NCI-H460 (cell line): ENCODE results near the gene CAPN3. TPM values are rescaled to one million over a fixed set of nuclear protein-coding genes. Genes with fewer than 3 reads are reported as not detected.

Source experiments
- DNase-seq: peaks from one replicate; pipeline ENCODE4 v3.0.0-alpha.2; 2016; ENCODE audit warnings: low read depth; ENCODE audit errors: extremely low read depth
- total RNA-seq: library from RNA; depleted of rRNA; stranded (reverse); fragments of >200 nt; shearing (Covaris generic); gene quantifications from 2 replicates; pipeline ENCODE4 v1.2.3, GENCODE V29; 2014

The CAPN3 gene
- total RNA-seq, 1 experiment from 2014 or later = 1.6 TPM

DNA sequence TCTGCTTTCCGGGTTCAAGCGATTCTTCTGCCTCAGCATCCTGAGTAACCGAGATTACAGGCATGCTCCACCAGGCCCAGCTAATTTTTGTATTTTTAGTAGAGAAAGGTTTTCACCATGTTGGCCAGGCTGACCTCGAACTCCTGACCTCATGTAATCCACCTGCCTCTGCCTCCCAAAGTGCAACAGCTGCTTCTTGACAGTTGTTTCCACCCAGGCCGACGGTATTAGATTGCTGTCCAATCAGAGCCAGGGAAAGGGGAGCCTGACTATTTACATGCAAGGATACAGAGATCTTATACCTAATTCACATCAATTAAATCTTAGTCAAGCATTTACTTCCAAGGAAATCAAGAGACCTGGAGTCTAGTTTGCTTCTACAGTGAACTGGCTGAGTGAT, 4.0 kb upstream of the CAPN3 start:
- no peak for DNase-seq

DNA sequence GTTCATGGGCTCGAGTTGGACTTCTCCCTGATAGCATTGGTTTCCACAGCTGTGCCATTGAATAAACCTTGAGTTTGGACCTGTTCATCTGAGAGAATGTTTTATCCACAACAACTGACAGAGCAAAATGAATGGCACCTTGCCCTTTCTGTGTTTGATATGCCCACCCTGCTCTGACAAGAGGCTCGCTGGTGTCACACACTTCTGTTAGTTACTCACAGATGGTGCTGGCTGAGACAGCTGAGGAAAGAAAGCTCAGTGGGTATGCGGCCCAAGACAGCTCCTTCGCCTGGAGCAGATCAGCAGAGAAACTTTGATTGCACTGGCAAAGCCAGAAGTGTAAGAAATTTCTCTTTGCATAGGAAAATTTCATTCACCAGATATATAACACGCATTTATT, 2.5 kb upstream of the CAPN3 start:
- DNase-seq = no peak

DNA sequence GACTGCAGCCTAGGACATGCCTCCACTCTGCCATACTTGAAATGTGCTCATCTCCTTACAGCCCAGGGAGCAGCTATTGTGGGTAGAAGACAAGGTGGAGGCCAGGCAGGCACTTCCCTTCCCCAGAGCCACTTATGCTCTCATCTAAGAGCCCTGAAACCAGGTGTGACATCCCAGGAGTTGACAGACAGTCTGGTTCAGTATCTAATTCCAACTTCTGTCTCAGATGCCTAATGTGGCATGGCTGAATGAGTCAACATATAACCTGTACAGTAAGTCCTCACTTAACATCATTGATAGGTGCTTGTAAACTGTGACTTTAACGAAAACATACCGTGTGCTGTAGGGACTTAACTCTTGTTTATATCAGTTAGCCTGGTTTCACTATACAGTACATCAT, 1.2 kb upstream of the CAPN3 start:
- DNase-seq = no peak

DNA sequence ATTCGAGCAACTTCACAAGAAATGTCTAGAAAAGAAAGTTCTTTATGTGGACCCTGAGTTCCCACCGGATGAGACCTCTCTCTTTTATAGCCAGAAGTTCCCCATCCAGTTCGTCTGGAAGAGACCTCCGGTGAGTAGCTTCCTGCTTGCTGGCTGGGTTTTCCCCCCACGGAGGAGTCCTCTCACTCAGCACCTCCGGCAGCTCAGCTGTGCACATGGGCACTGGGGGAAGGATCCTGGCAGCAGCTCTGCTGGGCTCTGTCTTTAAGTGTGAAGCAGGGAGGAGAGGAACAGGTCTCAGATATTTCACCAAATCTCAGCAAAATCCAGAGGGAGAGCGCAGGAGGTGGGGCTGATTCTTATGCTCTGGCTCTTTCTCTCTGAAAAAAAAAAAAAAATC, 684 bp downstream of the CAPN3 start:
- DNase-seq = no peak

DNA sequence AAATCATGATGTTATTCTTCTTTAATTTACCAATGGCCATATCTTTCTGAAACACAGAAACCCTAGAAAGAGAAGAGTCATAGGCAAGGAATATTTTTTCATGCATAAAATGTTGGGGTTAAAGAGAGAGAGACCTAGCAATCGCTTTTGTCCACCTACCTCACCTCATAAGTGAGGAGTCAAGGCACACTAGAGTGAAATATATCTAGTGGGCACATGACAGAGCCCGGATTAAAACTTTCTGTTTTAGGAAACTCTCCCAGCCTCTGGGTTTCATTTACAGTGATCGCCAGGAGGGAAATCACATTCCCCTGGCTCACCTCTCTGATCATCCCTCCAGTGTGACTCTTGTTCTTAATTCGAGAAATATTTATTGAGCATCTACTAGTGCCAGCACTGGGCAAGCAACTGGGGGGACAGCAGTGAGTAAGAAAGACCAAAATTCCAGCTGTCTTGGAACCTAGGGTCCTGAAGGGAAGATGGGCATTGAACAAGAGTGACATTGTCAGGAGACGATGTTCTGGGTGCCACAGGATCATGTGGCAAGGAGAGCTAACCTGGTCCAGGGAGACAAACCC, 1.3 kb downstream of the CAPN3 start:
- no peak for DNase-seq

DNA sequence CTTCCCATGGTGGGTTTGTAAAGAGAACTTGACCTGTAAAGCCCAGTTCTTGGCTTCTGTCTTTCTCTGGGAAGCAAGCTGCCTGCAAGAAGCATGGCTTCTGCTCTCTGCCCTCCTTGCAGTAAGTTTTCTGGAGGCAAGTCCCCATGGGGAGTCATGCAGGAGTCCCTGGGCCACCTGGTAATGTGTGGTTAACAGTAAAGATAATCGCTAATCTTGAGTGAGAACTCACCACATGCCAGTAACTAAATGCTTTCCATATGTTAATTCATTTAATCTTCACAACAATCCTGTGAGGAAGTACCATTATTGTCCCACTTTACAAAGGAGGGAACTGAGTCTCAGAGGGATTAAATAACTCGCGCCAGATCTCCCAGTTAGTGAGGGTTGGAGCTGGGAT, 4.2 kb downstream of the CAPN3 start:
- no peak for DNase-seq

DNA sequence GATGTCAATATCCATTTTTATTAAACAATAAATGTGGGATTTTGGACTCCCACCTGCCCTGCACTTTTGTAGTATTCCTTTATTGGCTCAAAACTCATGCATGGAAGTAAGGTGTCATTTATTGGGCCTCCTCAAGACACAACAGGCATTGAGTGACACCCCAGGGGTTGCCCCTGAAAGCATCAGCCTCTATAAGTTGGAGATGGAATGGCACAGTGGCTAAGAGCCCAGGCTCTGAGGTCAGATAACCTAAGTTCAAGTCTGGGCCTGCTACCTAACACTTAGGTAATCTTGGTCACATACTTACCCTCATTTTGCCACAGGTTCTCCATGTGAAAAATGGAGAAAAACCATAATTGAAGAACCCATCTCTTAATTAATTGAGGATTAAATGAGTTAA, 4.6 kb downstream of the CAPN3 start:
- DNase-seq = no peak

DNA sequence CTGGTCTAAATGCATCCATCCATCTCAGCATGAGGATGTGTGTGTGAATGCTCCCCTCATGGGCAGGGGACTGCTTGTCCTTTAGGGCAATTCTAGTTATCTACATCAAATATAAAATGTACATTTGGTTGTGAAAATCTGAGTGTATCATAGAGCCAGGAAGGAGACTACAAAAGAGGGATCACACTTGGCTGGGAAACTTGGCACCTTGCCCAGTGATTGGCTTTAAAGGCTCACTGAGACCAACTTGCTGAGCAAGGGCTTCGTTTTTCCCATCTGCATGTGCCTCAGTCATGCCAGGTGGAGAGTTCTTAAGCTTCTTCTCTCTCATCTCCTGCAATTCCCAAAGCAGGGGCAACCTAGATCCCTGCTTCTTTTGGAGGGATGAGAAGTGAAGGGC, 5.2 kb downstream of the CAPN3 start:
- DNase-seq = no peak

DNA sequence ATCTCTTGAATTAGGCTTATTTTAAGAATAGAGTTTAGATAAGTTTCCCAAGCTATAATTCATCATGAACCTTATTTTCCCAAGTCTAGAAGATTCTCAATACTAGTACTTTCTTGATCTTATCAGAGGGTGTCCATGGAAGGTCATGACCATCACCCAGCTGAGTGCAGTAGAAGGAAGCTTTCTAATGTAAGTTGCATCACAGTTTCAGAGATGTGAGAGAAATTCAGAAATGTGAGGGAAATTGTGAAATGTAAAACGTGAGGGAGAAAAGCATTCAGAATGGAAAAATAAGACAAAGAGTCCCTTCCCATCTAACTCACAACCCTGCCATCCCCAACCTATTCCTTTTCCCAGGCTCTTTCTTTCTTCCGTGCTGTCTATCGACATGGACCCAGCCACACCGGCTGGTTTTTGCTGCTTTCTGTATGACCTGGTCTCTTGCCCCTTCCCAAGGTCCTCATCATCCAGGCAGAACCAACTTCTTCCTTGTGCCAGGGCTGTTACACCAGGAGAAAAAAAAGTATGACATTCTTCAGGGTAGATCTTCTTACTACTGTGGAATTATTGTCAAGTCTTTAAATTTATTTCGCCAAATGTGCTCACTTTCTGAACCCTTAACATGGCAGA, 6.7 kb downstream of the CAPN3 start:
- no peak for DNase-seq

DNA sequence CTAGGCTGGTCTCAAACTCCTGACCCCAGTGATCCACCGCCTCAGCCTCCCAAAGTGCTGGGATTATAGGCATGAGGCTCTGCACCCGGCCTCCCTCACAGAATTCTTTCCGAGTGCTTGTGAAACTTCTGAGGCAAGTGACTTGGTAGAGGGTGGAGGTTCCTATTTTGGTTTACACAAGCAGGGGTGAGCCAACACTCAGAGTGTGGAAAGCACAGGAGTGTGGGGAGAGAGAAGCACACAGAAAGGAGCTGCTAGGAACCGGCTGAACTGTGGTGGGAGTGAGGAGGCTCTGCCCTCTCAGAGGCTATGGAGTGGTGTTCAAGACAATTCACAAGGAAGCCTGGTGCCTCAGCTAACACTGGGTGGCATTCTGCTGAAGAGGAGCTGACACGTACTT, 7.7 kb downstream of the CAPN3 start:
- DNase-seq = no peak

DNA sequence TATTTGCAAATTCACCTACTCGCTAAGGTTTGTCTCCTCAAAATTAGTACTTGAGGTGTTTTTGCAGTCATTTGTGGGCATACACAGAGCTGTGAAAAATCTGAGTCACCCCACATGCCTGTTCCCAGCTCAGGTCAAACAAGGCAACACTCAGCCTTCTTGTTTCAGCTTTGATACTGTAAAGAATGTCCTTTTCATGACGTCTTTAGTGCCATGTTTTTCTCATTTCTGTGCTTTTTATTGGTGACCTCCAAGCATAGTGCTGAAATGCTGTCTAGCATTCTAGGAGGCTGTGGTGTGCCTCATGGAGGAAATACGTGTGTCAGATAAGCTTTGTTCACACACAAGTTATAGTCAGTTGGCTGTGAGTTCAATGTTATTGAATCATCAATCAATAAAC, 8.8 kb downstream of the CAPN3 start:
- no peak for DNase-seq

DNA sequence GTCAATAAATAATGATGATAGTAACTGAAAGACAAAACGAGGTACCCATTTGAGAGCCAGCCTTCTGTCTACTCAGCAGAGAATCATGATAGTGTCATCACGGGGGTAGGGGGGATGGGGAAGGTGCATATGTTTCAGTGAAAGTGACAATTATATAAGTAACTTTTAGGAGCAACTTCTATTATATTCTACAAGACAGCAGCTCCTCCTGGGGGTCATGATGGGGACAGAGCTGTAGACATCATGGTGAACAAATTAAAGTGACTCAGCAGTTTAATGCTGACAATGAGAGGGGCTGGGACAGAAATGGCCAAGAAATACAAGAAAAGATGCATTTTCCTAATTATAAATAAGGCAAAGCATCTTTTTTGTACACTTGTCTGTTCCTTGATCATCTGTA, 11.8 kb downstream of the CAPN3 start:
- no peak for DNase-seq

DNA sequence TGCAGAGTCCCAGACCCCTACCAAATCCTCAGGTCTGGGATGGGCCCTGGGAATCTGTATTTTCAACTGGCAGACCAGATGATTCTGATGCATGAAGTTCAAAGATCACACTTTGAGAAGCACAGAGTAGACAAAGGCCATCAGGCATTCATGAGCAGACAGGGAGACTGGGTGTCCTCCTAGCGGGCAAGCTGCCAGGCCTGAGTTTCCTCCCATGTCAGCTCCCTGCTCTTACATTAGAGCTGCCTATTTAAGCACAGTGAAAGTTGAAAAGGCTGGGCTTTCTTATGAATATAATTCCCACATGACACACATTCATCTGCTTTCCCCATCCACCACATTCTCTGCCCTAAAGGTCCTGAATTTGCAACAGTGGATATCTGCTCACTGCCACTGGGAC, 14.0 kb downstream of the CAPN3 start:
- no peak for DNase-seq

DNA sequence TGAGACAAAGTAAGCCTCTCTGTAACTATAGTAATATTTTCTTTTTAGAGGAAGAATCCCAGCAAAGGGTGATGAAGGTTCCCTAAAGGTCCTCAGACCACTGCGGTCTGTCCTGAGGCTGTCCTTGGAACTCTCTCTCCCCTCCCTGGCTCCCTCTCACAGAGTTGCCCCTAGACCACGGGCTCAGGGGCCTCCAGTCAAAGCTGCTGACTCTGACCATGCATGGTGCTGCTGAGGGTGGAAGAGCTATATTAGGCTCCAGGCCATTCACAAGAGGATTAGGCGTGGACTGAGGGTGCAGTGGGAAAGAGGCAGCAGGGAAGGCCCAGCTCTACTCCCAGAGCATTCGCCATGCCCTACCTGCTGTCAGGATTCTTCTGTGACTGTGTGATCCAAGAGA, 14.6 kb downstream of the CAPN3 start:
- DNase-seq = no peak

DNA sequence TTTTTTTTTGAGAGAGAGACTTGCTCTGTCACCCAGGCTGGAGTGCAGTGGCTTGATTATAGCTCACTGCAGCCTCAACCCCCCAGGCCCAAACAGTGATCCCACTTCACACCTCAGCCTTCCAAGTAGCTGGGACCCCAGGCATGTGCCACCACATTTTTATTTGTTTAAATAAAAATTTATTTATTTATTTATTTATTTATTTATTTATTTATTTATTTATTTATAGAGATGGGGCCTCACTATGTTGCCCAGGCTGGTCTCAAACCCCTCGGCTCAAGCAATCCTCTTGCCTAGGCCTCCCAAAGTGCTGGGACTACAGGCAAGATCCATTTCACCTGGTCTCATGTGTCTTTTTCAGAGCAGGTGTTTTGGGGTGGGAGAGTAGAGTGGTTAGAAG, 15.5 kb downstream of the CAPN3 start:
- no peak for DNase-seq

DNA sequence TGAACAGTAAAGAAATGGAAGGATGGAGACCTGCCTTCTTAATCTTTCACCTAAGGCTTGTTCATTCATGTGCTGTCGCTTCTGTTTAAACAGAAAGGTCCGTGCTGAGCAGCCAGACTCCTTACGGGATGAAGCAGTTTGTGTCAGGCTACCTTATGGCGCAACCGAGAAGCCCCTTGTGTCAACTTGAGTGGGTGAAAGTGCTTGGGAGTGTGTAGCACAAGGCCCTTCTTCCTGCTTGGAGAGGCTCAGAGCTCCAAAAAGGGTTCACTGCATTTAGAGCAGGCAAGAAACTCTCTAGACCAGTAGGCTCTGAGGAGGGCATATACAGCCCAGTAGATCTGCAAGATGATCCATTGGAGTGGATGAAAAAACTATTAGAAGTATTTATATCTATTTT, 16.0 kb downstream of the CAPN3 start:
- DNase-seq = no peak

DNA sequence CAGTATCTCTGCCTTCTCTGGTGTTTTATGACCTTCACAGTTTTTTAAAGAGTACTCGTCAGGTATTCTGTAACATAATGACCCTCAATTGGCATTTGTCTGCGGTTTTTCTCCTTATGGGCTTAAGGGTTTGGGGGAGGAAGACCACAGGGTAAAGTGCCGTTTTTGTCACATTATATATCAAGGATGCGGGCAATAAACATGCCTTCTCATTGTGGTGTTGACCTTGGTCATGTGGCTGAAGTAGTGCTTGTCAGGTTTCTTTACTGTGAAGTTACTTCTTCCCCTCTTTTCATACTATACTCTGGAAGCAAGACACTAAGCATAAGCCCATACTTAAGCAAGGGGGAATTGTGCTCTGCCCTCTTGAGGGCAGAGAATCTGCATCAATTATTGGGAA, 16.6 kb downstream of the CAPN3 start:
- no peak for DNase-seq

DNA sequence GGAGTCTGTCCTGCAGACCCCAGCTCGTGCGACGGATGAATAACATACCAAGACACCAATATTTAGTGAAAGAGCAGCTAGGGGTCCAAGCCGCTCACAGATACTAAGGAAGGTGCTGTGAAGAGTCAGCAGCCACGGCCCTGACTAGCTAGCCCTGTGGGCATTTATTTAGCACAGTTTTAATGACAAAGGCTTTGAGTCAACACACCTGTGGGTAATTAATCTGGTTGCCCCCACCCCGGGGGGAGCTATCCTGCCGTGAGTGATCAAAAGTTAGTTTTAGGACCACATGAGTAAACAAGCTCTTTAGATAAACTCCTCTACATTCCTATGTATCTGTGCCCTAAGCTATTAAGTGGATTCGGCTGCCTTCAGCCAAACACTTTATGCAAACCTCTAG, 18.7 kb downstream of the CAPN3 start:
- no peak for DNase-seq

DNA sequence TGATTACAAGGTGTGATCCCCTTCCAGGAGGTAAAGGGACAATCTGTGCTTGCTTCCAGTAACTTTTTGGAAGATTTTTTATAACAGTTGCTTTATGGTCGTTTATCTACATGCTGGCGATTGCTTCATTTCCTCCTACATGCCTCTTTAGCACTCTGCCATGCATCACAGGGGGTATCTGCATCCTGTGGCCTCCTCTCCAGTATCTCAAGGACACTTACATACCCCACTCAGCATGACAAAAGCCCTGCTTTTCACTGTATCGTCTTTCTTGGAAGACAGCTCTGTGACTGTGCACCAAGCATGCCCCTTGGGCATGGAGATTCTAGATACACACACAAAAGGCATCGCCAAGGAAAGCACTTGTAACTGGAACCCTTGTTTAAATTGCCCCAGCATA, 25.3 kb downstream of the CAPN3 start:
- no peak for DNase-seq

DNA sequence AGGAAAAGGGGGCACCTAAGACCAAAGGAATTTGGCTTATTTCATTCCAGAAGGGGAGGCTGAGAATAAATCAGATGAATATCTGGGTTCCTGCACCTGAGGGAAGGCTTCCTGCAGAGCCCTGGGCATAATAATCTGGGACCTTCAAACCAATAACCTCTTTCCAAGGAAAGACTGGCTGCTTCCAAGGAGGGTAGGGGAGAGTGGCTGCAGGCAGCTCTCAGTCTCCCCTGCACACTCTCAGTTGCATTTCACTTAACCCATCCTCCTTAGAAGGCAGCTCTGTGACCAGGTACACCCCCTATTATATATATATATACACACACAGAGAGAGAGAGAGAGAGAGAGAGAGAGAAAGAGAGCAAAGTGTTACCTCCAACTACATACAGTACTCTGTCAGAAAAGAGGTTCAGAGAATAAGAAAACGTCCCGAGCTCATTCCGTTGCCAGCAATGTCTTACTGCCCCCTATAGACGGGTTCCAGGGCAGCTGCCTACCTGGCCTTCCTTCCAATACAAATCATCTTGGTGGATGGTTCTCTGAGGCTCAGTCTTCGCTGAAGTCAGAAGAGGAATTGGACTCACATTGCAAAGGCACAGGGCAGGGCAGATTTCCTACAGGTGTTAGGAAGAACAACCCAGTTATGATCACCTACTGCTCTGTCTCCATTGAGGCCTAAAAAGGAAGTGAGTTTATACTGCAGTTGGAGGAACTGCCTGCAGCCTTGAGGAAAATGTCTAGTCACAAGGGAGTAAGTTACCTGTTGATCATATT, 26.1 kb downstream of the CAPN3 start:
- DNase-seq = peak; percentile 30

DNA sequence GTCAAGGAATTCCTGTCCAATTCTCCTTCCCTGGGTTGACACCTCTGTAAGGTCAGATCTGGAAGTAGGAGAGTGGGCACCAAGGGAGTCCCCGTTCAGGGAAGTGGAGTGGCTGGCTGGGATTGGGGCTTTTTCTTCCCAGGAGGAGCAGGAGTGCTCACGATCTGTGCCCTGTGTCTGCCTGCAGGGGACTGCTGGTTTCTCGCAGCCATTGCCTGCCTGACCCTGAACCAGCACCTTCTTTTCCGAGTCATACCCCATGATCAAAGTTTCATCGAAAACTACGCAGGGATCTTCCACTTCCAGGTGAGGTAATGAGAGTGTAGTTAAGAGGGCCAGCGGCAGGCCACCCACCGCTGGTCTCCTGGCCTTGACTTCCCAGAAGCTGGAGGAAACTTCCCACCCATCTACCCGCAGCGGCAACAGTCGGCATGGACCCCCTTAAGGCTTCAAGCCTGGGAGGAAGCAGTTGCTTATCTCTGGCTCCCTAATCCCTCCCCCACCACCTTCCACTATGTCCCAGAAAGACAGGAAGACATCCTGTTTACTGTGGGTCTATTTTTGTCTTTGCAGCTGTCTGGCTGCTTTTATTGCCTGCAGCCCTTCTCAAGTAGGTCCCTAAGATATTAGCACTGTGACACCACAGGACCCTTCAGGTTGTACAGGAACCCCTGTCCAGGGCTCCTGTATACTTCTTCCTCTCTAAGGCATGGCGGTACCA, 26.8 kb downstream of the CAPN3 start:
- no peak for DNase-seq

DNA sequence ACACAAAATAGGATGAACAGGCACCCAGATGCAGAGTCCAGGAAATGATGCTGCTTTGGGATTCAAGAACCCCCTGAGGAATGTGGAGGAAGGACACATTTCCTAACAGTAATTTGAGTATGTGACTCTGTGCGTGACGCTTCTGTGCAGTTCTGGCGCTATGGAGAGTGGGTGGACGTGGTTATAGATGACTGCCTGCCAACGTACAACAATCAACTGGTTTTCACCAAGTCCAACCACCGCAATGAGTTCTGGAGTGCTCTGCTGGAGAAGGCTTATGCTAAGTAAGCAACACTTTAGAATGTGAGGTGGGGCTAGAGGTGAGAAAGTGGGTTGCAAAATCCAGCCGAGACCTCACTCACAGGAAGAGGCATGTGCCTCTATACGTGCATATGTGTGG, 28.3 kb downstream of the CAPN3 start:
- no peak for DNase-seq
